GM23248 (cell line): ENCODE data around the gene STEAP3.

ENCODE experiments used
- EZH2 ChIP-seq: fragments of 200-600 bp; sonication (generic); IDR thresholded peaks from 2 replicates; pipeline ENCODE4 v1.6.1; 2018; ENCODE audit warnings: antibody characterized with exemption, mild to moderate bottlenecking; ENCODE audit not compliant: insufficient read depth, poor library complexity, severe bottlenecking
- EZH2phosphoT487 ChIP-seq: fragments of 200-600 bp; sonication (generic); IDR thresholded peaks from 2 replicates; pipeline ENCODE4 v1.6.1; 2018; ENCODE audit warnings: antibody characterized with exemption, moderate library complexity, mild to moderate bottlenecking, low read depth; ENCODE audit not compliant: insufficient read depth

DNA sequence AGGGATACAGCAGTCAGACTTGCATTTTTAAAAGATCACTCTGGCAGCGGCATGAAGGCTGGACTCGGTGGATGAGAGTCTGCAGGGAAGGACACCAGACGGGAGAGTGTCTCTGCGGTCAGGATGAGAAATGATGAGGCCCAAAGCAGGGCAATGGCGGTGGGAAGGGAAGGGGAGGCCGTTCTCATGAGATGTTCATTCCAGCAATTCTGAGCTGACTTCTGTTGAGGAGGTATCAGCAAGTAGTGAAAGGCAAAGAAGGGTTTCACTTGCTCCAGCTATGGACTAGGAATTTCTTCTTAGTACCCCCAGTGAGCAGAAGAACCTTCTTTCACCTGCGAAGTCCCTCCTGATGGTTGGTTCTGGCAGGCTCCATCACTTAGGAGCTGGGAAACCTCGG is 63.0 kb downstream of the STEAP3 start:
- TF ChIP-seq EZH2phosphoT487 = no peak
- no peak for TF ChIP-seq EZH2
